OCI-LY3 (cell line): ENCODE measurements around the gene ANKK1.

Source experiments
- EZH2phosphoT487 ChIP-seq: fragments of 200-600 bp; shearing (Covaris generic); IDR thresholded peaks from 2 replicates; pipeline ENCODE4 v1.6.1; 2018; ENCODE audit warnings: antibody characterized with exemption, mixed run types, low read depth
- TF ChIP-seq, protein P1 (sequence below): fragments of 200-600, 300-600 bp; sonication (generic); IDR thresholded peaks from 2 replicates; pipeline ENCODE4 v1.5.1; 2014; ENCODE audit warnings: antibody characterized with exemption, low read length, low read depth

DNA sequence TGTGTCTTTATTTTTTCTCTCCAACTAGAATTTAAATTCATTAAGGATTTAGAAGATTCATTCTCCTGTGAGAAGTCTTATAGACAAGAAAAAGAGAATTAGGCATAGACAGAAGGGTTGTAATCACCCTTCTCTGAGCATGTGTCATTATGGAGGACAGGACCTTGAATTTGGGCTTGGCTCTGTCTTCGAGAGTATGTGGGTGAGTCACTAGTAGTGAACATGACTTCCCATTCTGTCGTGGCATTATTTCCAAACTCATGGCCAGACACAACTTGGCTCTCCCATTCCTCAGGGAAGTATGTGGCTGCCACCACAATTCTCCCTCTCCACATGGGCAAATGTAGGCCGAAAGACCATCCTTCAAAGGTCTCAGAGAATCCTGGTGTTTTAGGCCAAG, 14.3 kb upstream of the ANKK1 start:
- TF ChIP-seq, protein P1, sequence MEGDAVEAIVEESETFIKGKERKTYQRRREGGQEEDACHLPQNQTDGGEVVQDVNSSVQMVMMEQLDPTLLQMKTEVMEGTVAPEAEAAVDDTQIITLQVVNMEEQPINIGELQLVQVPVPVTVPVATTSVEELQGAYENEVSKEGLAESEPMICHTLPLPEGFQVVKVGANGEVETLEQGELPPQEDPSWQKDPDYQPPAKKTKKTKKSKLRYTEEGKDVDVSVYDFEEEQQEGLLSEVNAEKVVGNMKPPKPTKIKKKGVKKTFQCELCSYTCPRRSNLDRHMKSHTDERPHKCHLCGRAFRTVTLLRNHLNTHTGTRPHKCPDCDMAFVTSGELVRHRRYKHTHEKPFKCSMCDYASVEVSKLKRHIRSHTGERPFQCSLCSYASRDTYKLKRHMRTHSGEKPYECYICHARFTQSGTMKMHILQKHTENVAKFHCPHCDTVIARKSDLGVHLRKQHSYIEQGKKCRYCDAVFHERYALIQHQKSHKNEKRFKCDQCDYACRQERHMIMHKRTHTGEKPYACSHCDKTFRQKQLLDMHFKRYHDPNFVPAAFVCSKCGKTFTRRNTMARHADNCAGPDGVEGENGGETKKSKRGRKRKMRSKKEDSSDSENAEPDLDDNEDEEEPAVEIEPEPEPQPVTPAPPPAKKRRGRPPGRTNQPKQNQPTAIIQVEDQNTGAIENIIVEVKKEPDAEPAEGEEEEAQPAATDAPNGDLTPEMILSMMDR: no peak
- no peak for TF ChIP-seq EZH2phosphoT487
